ENCODE results near the gene RSPH9.

RSPH9 gene

GRCh38 chr6:43644940-43645612 is at the start of gene RSPH9:
RSPH9 (plus strand) TSS chr6:43645036; CDS start chr6:43645099, 63 bp downstream.
- DNase-seq, result no peak

- DNase-seq, result no peak
Observed at GRCh38 chr6:43600595-43600994, 44.2 kb upstream of the RSPH9 start.

GRCh38 chr6:43604174-43604573 is 40.7 kb upstream of the RSPH9 start:
- DNase-seq, result no peak

GRCh38 chr6:43606019-43606418 is 38.8 kb upstream of the RSPH9 start:
- no peak for DNase-seq

GRCh38 chr6:43608310-43608763 is 36.5 kb upstream of the RSPH9 start:
- DNase-seq, result peak; percentile 66

GRCh38 chr6:43608807-43609206 is 36.0 kb upstream of the RSPH9 start:
- no peak for DNase-seq

- DNase-seq, result no peak
Observed at GRCh38 chr6:43609402-43609801, 35.4 kb upstream of the RSPH9 start.

- no peak for DNase-seq
Observed at GRCh38 chr6:43610431-43610830, 34.4 kb upstream of the RSPH9 start.

- no peak for DNase-seq
Observed at GRCh38 chr6:43613721-43614395, 31.0 kb upstream of the RSPH9 start.

- DNase-seq, result no peak
Observed at GRCh38 chr6:43614396-43614730, 30.5 kb upstream of the RSPH9 start.

GRCh38 chr6:43616725-43617472 is 27.9 kb upstream of the RSPH9 start:
- no peak for DNase-seq

GRCh38 chr6:43621078-43621835 is 23.6 kb upstream of the RSPH9 start:
- no peak for DNase-seq

- DNase-seq, result no peak
Observed at GRCh38 chr6:43621836-43622180, 23.0 kb upstream of the RSPH9 start.

- no peak for DNase-seq
Observed at GRCh38 chr6:43622541-43622940, 22.3 kb upstream of the RSPH9 start.

GRCh38 chr6:43623880-43624785 is 20.7 kb upstream of the RSPH9 start:
- no peak for DNase-seq

GRCh38 chr6:43624786-43625288 is 20.0 kb upstream of the RSPH9 start:
- DNase-seq, result no peak

- no peak for DNase-seq
Observed at GRCh38 chr6:43625393-43625992, 19.3 kb upstream of the RSPH9 start.

- DNase-seq, result peak; percentile 85
Observed at GRCh38 chr6:43627008-43627825, 17.6 kb upstream of the RSPH9 start.

GRCh38 chr6:43628393-43629103 is 16.3 kb upstream of the RSPH9 start:
- DNase-seq, result peak; percentile 52

- peak; percentile 99 for DNase-seq
Observed at GRCh38 chr6:43629104-43629504, 15.7 kb upstream of the RSPH9 start, which contains the start of gene GTPBP2. GTPBP2 (minus strand) TSS chr6:43629264; CDS start chr6:43629162, 102 bp downstream.

All from RPMI8226 (cell line).